ENCODE results near the gene ZNF438. TPM values are rescaled to one million over a fixed set of nuclear protein-coding genes. Genes with fewer than 3 reads are reported as not detected.

Gene ZNF438
- total RNA-seq, 2 donors from 2014 or later: 2.6 to 3.0 TPM

GRCh38 chr10:30977385-30977784 is 54.3 kb downstream of the ZNF438 start:
- Histone ChIP-seq H3K4me1 (ENCODE audit: control insufficient read depth, insufficient read depth, low read length) (no peaks in the 10 kb centered on the region), H3K36me3 (ENCODE audit: control insufficient read depth, insufficient read depth, low read length) (no peaks in the 10 kb centered on the region), H3K4me3 (ENCODE audit: low read length) (no peak overlapping the region), H3K9me3 (ENCODE audit: control insufficient read depth, low read length) (no peaks in the 10 kb centered on the region), H3K9ac (ENCODE audit: extremely low read depth, low read length, poor library complexity, severe bottlenecking) (no peak overlapping the region), H3K27ac (ENCODE audit: low read depth, low read length) (no peak overlapping the region), H3K27me3 (ENCODE audit: control insufficient read depth, insufficient read depth, low read length, poor library complexity, severe bottlenecking) (no peaks in the 10 kb centered on the region)
- H3K36me3 Mint-ChIP-seq (ENCODE audit: low read depth): no peaks in the 10 kb centered on the region
- TF ChIP-seq CTCF (conservative IDR thresholded peaks at IDR 0.05): no peak
- H3K9me3 Mint-ChIP-seq: peaks cover 9% of the 10 kb centered on the region
- no peak for DNase-seq
- H3K4me1 Mint-ChIP-seq: no peaks in the 10 kb centered on the region
- no peak overlapping the region for H3K4me3 Mint-ChIP-seq
- 89 to 93% methylated on average over 7 to 8 of the region's 8 CpGs for WGBS, 2 experiments (ENCODE audit: insufficient coverage in 1 of 2, insufficient read length in 1 of 2)
- H3K27ac Mint-ChIP-seq: no peak overlapping the region
- H3K27me3 Mint-ChIP-seq (ENCODE audit: insufficient read depth): no peaks in the 10 kb centered on the region

- Mint-ChIP-seq H3K4me1 (no peaks in the 10 kb centered on the region), H3K9me3 (peaks cover 9% of the 10 kb centered on the region), H3K4me3 (no peak overlapping the region), H3K27ac (no peak overlapping the region), H3K36me3 (ENCODE audit: low read depth) (no peaks in the 10 kb centered on the region), H3K27me3 (ENCODE audit: insufficient read depth) (no peaks in the 10 kb centered on the region)
- no peak overlapping the region for H3K27ac ChIP-seq (ENCODE audit: low read depth, low read length)
- no peak for DNase-seq
- no peaks in the 10 kb centered on the region for H3K9me3 ChIP-seq (ENCODE audit: control insufficient read depth, low read length)
- 94 to 100% methylated on average over 1 of the region's 1 CpG for whole genome bisulfite sequencing, 2 experiments (ENCODE audit: insufficient coverage in 1 of 2, insufficient read length in 1 of 2)
- H3K9ac ChIP-seq (ENCODE audit: extremely low read depth, low read length, poor library complexity, severe bottlenecking): no peak overlapping the region
- H3K27me3 ChIP-seq (ENCODE audit: control insufficient read depth, insufficient read depth, low read length, poor library complexity, severe bottlenecking): no peaks in the 10 kb centered on the region
- no peaks in the 10 kb centered on the region for H3K4me1 ChIP-seq (ENCODE audit: control insufficient read depth, insufficient read depth, low read length)
- TF ChIP-seq CTCF (conservative IDR thresholded peaks at IDR 0.05): no peak
- no peaks in the 10 kb centered on the region for H3K36me3 ChIP-seq (ENCODE audit: control insufficient read depth, insufficient read depth, low read length)
- H3K4me3 ChIP-seq (ENCODE audit: low read length): no peak overlapping the region
Measured at GRCh38 chr10:30974773-30975415, 56.8 kb downstream of the ZNF438 start.

GRCh38 chr10:30974355-30974754 is 57.3 kb downstream of the ZNF438 start:
- Histone ChIP-seq H3K4me1 (ENCODE audit: control insufficient read depth, insufficient read depth, low read length) (no peaks in the 10 kb centered on the region), H3K9ac (ENCODE audit: extremely low read depth, low read length, poor library complexity, severe bottlenecking) (no peak overlapping the region), H3K9me3 (ENCODE audit: control insufficient read depth, low read length) (no peaks in the 10 kb centered on the region), H3K27ac (ENCODE audit: low read depth, low read length) (no peak overlapping the region), H3K27me3 (ENCODE audit: control insufficient read depth, insufficient read depth, low read length, poor library complexity, severe bottlenecking) (no peaks in the 10 kb centered on the region), H3K4me3 (ENCODE audit: low read length) (no peak overlapping the region), H3K36me3 (ENCODE audit: control insufficient read depth, insufficient read depth, low read length) (no peaks in the 10 kb centered on the region)
- DNase-seq: no peak
- Mint-ChIP-seq H3K4me1 (no peaks in the 10 kb centered on the region), H3K27me3 (ENCODE audit: insufficient read depth) (no peaks in the 10 kb centered on the region), H3K9me3 (peaks cover 5% of the 10 kb centered on the region), H3K27ac (no peak overlapping the region), H3K4me3 (no peak overlapping the region), H3K36me3 (ENCODE audit: low read depth) (no peaks in the 10 kb centered on the region)
- no peak for TF ChIP-seq CTCF (conservative IDR thresholded peaks at IDR 0.05)
- 94% methylated on average over 3 to 5 of the region's 5 CpGs for WGBS, 2 experiments (ENCODE audit: insufficient coverage in 1 of 2, insufficient read length in 1 of 2)
